ENCODE measurements around the gene KRABD2.

The KRABD2 gene

DNA sequence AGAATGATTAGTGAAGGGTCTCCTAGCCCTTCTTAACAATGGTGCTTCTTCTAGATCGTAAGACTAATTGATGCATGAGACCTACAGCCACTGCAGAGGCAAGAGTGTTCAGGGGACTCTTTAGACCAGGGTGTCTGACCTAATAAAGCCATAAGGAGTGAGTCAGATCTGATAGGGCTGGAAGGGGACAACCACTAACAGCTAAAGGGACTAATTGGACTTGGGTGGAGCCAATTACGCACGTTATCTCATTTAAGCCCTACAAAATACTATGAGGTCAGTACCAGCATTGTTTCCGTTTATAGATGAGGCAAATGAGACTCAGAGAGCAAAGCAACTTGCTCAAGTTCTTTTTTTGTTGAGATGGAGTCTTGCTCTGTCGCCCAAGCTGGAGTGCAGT lies 35.6 kb upstream of the KRABD2 start:
- H4K91ac ChIP-seq (ENCODE audit: low read length): no peak overlapping the region
- H3K18ac ChIP-seq (ENCODE audit: low read depth in 1 of 2, low read length in 2 of 2): no peak overlapping the region
- no peak overlapping the region for H2AFZ ChIP-seq (ENCODE audit: low read depth, low read length)
- H3K4me1 ChIP-seq (ENCODE audit: control insufficient read depth, insufficient read depth, low read depth, low read length): peaks cover 3% of the 10 kb centered on the region
- H3K9ac ChIP-seq (ENCODE audit: low read length): no peak overlapping the region
- H3K27me3 ChIP-seq (ENCODE audit: control insufficient read depth in 1 of 2, insufficient read depth in 1 of 2, low read length in 2 of 2): peaks cover 7 to 9% of the 10 kb centered on the region in 2 experiments
- H3K4me2 ChIP-seq (ENCODE audit: low read length, poor library complexity, severe bottlenecking): no peak overlapping the region
- no peaks in the 10 kb centered on the region for H3K9me3 ChIP-seq (ENCODE audit: control insufficient read depth, low read length)
- H2AK5ac ChIP-seq (ENCODE audit: low read length, severe bottlenecking): no peak overlapping the region
- no peak overlapping the region for H2BK5ac ChIP-seq (ENCODE audit: low read depth, low read length, poor library complexity, severe bottlenecking)
- H3K4ac ChIP-seq (ENCODE audit: low read depth in 1 of 2, low read length in 2 of 2): no peak overlapping the region
- no peak overlapping the region for H3K27ac ChIP-seq (ENCODE audit: low read length, poor library complexity, severe bottlenecking)
- H3K4me3 ChIP-seq (ENCODE audit: insufficient read depth in 1 of 2, low read depth in 1 of 2, low read length in 2 of 2): no peak overlapping the region
- no peak overlapping the region for H2BK15ac ChIP-seq (ENCODE audit: low read depth, poor library complexity, severe bottlenecking)
- no peak overlapping the region for H4K8ac ChIP-seq (ENCODE audit: low read length)
- no peaks in the 10 kb centered on the region for H3K36me3 ChIP-seq (ENCODE audit: control insufficient read depth in 1 of 2, insufficient read depth in 2 of 2, low read depth in 1 of 2, low read length in 2 of 2)
- no peak overlapping the region for H3K14ac ChIP-seq (ENCODE audit: low read length in 2 of 2)
- WGBS: 90% methylated on average over 4 of the region's 5 CpGs
- H2BK12ac ChIP-seq (ENCODE audit: low read length in 2 of 2): no peak overlapping the region
- no peak overlapping the region for H3K23ac ChIP-seq (ENCODE audit: low read length in 2 of 2)
- peak; percentile 42 for DNase-seq
- H2BK120ac ChIP-seq (ENCODE audit: low read depth, low read length): no peak overlapping the region
- H3K79me1 ChIP-seq (replicated peaks; ENCODE audit: low read length, poor library complexity, severe bottlenecking): no peaks in the 10 kb centered on the region

GRCh38 chr17:8410883-8411238 lies 34.4 kb upstream of the KRABD2 start:
- Histone ChIP-seq H3K4me2 (ENCODE audit: low read length, poor library complexity, severe bottlenecking) (no peak overlapping the region), H3K36me3 (ENCODE audit: control insufficient read depth in 1 of 2, insufficient read depth in 2 of 2, low read depth in 1 of 2, low read length in 2 of 2) (no peaks in the 10 kb centered on the region), H3K4ac (ENCODE audit: low read depth in 1 of 2, low read length in 2 of 2) (no peak overlapping the region), H2BK5ac (ENCODE audit: low read depth, low read length, poor library complexity, severe bottlenecking) (no peak overlapping the region), H3K18ac (ENCODE audit: low read depth in 1 of 2, low read length in 2 of 2) (no peak overlapping the region), H3K9me3 (ENCODE audit: control insufficient read depth, low read length) (no peaks in the 10 kb centered on the region), H2BK12ac (ENCODE audit: low read length in 2 of 2) (no peak overlapping the region), H3K4me3 (ENCODE audit: insufficient read depth in 1 of 2, low read depth in 1 of 2, low read length in 2 of 2) (no peak overlapping the region), H3K79me1 (replicated peaks; ENCODE audit: low read length, poor library complexity, severe bottlenecking) (no peaks in the 10 kb centered on the region), H2AFZ (ENCODE audit: low read depth, low read length) (no peak overlapping the region), H4K8ac (ENCODE audit: low read length) (no peak overlapping the region), H2BK120ac (ENCODE audit: low read depth, low read length) (no peak overlapping the region), H2BK15ac (ENCODE audit: low read depth, poor library complexity, severe bottlenecking) (no peak overlapping the region), H3K23ac (ENCODE audit: low read length in 2 of 2) (no peak overlapping the region), H3K4me1 (ENCODE audit: control insufficient read depth, insufficient read depth, low read depth, low read length) (peaks cover 3% of the 10 kb centered on the region), H4K91ac (ENCODE audit: low read length) (no peak overlapping the region), H3K9ac (ENCODE audit: low read length) (no peak overlapping the region), H2AK5ac (ENCODE audit: low read length, severe bottlenecking) (no peak overlapping the region), H3K27ac (ENCODE audit: low read length, poor library complexity, severe bottlenecking) (no peak overlapping the region), H3K27me3 (ENCODE audit: control insufficient read depth in 1 of 2, insufficient read depth in 1 of 2, low read length in 2 of 2) (peaks cover 0 to 8% of the 10 kb centered on the region in 2 experiments), H3K14ac (ENCODE audit: low read length in 2 of 2) (no peak overlapping the region)
- 89% methylated on average over 1 of the region's 1 CpG for WGBS
- DNase-seq: no peak

GRCh38 chr17:8409966-8410882 lies 33.7 kb upstream of the KRABD2 start:
- peak overlapping the region; percentile 19 for H4K8ac ChIP-seq (ENCODE audit: low read length)
- no peak overlapping the region for H3K4me2 ChIP-seq (ENCODE audit: low read length, poor library complexity, severe bottlenecking)
- no peak overlapping the region for H3K23ac ChIP-seq (ENCODE audit: low read length in 2 of 2)
- no peak overlapping the region for H2AK5ac ChIP-seq (ENCODE audit: low read length, severe bottlenecking)
- DNase-seq: peak; percentile 86
- no peak overlapping the region for H3K18ac ChIP-seq (ENCODE audit: low read depth in 1 of 2, low read length in 2 of 2)
- H3K79me1 ChIP-seq (replicated peaks; ENCODE audit: low read length, poor library complexity, severe bottlenecking): no peaks in the 10 kb centered on the region
- H3K27ac ChIP-seq (ENCODE audit: low read length, poor library complexity, severe bottlenecking): no peak overlapping the region
- peaks cover 0 to 8% of the 10 kb centered on the region in 2 experiments for H3K27me3 ChIP-seq (ENCODE audit: control insufficient read depth in 1 of 2, insufficient read depth in 1 of 2, low read length in 2 of 2)
- no peak overlapping the region for H3K4ac ChIP-seq (ENCODE audit: low read depth in 1 of 2, low read length in 2 of 2)
- no peak overlapping the region for H2AFZ ChIP-seq (ENCODE audit: low read depth, low read length)
- H2BK5ac ChIP-seq (ENCODE audit: low read depth, low read length, poor library complexity, severe bottlenecking): no peak overlapping the region
- 34% methylated on average over 19 of the region's 19 CpGs for WGBS
- no peak overlapping the region for H4K91ac ChIP-seq (ENCODE audit: low read length)
- no peak overlapping the region for H2BK120ac ChIP-seq (ENCODE audit: low read depth, low read length)
- H3K36me3 ChIP-seq (ENCODE audit: control insufficient read depth in 1 of 2, insufficient read depth in 2 of 2, low read depth in 1 of 2, low read length in 2 of 2): no peaks in the 10 kb centered on the region
- H2BK15ac ChIP-seq (ENCODE audit: low read depth, poor library complexity, severe bottlenecking): no peak overlapping the region
- no peak overlapping the region for H3K14ac ChIP-seq (ENCODE audit: low read length in 2 of 2)
- H3K4me1 ChIP-seq (ENCODE audit: control insufficient read depth, insufficient read depth, low read depth, low read length): peaks cover 5% of the 10 kb centered on the region
- no peak overlapping the region for H3K4me3 ChIP-seq (ENCODE audit: insufficient read depth in 1 of 2, low read depth in 1 of 2, low read length in 2 of 2)
- H3K9me3 ChIP-seq (ENCODE audit: control insufficient read depth, low read length): no peaks in the 10 kb centered on the region
- H2BK12ac ChIP-seq (ENCODE audit: low read length in 2 of 2): no peak overlapping the region
- H3K9ac ChIP-seq (ENCODE audit: low read length): peak overlapping the region; percentile 3

GRCh38 chr17:8408371-8408770 lies 31.9 kb upstream of the KRABD2 start:
- Histone ChIP-seq H3K14ac (ENCODE audit: low read length in 2 of 2) (no peak overlapping the region), H2BK12ac (ENCODE audit: low read length in 2 of 2) (peak overlapping the region in 1 of 2 experiments; percentile 38), H3K4me3 (ENCODE audit: insufficient read depth in 1 of 2, low read depth in 1 of 2, low read length in 2 of 2) (no peak overlapping the region), H2BK15ac (ENCODE audit: low read depth, poor library complexity, severe bottlenecking) (no peak overlapping the region), H4K91ac (ENCODE audit: low read length) (no peak overlapping the region), H3K27ac (ENCODE audit: low read length, poor library complexity, severe bottlenecking) (no peak overlapping the region), H3K27me3 (ENCODE audit: control insufficient read depth in 1 of 2, insufficient read depth in 1 of 2, low read length in 2 of 2) (peaks cover 0 to 5% of the 10 kb centered on the region in 2 experiments), H3K9ac (ENCODE audit: low read length) (no peak overlapping the region), H3K4me2 (ENCODE audit: low read length, poor library complexity, severe bottlenecking) (no peak overlapping the region), H3K4me1 (ENCODE audit: control insufficient read depth, insufficient read depth, low read depth, low read length) (peaks cover 5% of the 10 kb centered on the region), H2BK5ac (ENCODE audit: low read depth, low read length, poor library complexity, severe bottlenecking) (no peak overlapping the region), H2BK120ac (ENCODE audit: low read depth, low read length) (no peak overlapping the region), H2AFZ (ENCODE audit: low read depth, low read length) (no peak overlapping the region), H3K79me1 (replicated peaks; ENCODE audit: low read length, poor library complexity, severe bottlenecking) (no peaks in the 10 kb centered on the region), H3K23ac (ENCODE audit: low read length in 2 of 2) (no peak overlapping the region), H3K18ac (ENCODE audit: low read depth in 1 of 2, low read length in 2 of 2) (no peak overlapping the region), H3K9me3 (ENCODE audit: control insufficient read depth, low read length) (no peaks in the 10 kb centered on the region), H4K8ac (ENCODE audit: low read length) (no peak overlapping the region), H3K4ac (ENCODE audit: low read depth in 1 of 2, low read length in 2 of 2) (no peak overlapping the region), H3K36me3 (ENCODE audit: control insufficient read depth in 1 of 2, insufficient read depth in 2 of 2, low read depth in 1 of 2, low read length in 2 of 2) (no peaks in the 10 kb centered on the region), H2AK5ac (ENCODE audit: low read length, severe bottlenecking) (no peak overlapping the region)
- 82% methylated on average over 14 of the region's 14 CpGs for WGBS
- no peak for DNase-seq
